CD1c-positive myeloid dendritic cell (primary cell): ENCODE data around the gene ACSM6.
"Not testable (repeated sequence)": the region's sequence is repeated elsewhere in the genome, so short reads cannot be mapped to it uniquely, and the experiment has no call there.

Experiments
- DNase-seq: peaks from one replicate; pipeline ENCODE4 v3.0.0-alpha.2; 2016; ENCODE audit errors: extremely low spot score

ACSM6 gene

DNA sequence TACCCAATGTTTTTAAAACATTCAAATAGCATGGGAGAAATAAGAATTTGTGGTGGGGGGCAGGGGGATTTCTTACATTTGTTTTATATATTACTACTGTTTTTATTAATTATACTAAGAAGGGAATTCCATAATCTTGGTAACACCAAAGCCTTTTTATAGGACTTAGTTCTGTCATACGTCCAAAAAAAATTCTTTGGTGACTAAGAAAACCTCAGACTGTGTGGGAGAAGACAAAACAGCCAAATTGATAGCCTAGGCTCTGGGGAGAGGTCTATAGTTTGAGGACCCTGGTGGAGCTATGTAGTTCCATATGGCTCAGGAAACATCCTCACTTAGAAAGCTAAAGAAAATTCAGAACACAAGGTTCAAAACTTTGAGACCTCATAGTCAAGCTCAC lies 23.4 kb downstream of the ACSM6 start:
- DNase-seq: no peak

DNA sequence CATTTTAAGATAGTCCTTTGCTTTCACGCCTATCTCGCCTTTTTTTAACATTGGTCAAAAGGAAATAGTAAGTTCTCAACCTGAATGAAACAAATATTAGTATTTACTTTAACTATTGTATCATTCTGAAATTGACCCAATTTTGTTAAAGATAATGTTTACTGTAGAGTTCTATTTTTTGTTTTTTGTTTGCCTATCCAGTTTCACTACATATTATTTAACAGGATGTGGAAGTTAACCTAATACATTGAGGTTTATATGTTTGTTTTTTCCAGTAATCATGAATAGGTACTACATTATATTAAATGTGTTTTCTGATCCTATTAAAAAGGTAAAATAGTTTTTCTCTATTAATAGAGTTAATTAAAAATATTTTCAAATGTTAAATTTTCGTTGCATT lies 26.5 kb downstream of the ACSM6 start:
- DNase-seq: no peak

DNA sequence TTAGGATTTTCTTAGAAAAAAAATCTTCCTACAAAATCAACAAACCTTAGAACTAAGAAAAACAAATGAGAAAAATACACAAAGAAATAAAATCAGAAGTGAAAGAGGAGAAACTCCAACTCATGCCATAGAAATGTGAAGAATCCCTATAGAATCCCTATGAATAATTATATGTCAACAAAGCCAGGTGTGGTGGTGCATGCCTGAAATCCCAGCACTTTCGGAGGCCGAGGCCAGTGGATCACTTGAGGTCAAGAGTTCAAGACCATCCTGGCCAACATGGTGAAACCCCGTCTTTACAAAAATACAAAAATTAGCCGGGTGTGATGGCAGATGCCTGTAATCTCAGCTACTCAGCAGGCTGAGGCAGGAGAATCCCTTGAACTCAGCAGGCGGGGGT lies 27.1 kb downstream of the ACSM6 start:
- DNase-seq: no peak

DNA sequence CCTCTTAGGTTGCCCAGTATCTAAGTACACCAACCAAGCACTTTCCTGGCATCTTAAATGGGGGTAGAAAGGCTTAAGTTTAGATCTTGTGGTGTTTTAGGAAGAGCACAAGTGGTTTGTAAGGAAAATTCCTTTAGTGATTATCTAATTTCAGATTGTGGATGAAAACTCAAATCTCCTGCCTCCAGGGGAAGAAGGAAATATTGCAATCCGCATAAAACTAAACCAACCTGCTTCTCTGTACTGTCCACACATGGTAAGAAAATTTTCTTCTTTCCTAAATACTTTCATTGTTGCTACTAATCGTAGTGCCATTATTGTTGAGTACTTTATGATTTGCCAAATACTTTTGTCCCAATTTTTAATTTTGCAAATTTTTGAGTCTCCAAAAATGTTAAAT lies 31.1 kb downstream of the ACSM6 start:
- no peak for DNase-seq

DNA sequence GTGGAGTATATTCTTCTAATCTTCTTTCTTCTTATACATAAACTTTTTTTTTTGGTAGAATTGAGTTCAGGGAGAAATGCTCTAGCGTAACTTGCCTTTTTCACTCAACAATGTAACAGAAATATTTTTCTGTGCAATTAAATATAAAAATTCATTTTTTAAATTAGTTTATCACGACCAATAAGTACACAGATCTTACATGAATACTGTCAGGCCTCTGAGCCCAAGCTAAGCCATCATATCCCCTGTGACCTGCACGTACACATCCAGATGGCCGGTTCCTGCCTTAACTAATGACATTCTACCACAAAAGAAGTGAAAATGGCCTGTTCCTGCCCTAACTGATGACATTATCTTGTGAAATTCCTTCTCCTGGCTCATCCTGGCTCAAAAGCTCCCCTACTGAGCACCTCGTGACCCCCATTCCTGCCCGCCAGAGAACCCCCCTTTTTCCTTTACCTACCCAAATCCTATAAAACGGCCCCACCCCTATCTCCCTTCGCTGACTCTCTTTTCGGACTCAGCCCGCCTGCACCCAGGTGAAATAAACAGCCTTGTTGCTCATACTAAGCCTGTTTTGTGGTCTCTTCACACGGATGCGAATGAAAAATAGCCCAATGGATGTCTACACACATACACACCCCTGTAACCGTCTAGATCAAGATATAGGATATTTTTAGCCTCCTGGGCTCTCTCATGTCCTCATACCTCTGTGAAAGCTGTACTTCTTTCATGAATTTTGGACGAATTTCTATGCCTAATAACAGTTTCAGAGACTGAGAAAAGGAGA lies 35.1 kb downstream of the ACSM6 start:
- DNase-seq: not testable (repeated sequence)

DNA sequence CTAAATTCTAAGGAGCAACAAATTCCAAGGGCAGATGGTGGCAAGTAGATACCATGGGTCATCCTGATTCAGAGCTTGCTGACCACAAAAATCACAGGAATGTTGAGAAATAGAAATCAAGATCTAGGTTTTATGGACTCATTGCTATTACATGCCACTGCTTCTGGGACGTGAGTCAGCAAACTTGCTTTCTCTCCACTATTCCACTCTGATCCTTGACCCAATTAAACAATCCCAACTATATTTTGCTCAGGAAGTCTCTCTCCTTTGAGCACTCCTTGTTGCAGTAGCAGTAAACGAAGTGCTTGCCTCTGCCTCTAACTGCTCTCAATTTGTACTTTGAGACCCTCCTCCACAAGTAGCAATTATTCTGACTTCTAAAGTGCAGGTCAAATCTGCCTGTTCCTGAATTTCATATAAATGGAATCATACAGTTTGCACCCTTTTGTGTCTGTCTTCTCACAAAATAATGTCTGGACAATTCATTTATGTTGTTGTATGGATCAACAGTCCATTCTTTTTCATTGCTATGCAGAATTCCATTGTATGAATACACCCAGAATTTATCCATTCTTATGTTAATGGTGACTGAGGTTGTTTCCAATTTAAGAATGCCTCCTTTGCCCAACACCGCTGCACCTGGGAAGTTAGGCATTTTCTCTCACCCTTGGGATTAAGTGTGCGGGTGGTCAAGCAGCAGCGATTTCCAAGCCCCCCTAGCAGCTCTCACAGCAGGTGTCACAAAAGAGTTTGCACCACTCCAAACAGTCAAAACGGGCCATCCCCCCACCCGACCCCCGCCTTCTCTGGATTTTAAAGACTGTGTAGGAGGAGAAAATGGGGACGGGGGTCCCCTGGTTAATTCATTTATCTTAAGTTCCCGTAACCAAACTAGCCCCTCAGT lies 35.9 kb downstream of the ACSM6 start:
- no peak for DNase-seq

DNA sequence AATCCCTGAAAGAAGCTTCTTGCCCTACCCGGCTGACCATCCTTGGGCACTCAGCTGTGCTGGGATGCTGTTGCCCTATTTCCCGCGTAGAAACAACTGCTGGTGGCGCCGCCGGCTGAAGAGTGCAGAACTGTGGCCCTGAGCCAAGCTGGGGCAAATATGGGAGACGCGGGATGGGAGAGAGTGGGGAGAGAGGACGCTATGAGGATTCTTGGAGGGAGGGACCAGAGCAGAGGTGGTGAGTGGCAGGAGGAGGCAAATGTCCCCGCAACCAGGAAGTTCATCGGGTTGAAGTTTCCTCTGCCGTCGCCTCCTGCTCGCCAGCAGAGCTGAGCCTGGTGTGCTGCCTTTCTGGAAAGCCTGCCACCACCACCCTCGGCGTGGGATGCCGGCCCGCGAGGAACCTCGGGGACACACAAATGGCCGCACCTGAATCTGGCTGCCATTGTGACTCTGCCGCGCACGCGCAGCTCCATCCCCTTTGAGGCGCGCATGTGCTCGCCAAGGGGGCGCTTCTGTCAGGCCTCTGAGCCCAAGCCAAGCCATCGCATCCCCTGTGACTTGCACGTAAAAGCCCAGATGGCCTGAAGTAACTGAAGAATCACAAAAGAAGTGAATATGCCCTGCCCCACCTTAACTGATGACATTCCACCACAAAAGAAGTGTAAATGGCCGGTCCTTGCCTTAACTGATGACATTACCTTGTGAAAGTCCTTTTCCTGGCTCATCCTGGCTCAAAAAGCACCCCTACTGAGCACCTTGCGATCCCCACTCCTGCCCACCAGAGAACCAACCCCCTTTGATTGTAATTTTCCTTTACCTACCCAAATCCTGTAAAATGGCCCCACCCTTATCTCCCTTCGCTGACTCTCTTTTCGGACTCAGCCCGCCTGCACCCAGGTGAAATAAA lies 36.9 kb downstream of the ACSM6 start:
- DNase-seq: peak; percentile 44

DNA sequence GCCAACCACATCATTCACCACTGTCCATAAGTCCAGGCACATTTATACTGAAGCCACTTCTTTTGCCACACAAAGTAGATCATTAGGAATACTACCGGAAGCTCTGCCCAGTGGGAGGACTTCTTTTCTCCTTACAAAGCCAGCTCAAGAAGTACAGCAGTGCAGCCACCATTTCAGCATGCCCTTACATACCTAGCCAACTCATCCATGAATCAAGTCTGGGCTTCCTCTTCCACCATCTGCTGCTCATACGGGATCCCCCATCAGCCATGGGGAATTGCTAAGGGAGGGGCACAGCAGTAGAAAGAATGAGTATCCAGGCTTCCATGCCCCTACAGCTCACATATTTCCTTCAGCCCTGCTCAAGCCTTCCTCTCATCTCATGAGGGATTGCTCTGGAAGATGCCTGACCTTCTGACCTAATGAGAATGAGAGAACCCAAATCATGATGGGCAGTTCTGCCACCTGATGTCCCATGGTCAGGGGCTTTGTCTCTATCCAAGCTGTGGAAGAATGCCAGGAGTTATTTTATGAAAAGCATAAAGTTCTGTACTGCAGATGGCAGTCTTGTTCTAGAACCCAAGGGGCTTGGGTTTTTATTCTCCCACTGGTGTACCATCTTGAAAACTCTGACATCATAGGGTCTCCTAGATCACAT lies 39.5 kb downstream of the ACSM6 start:
- no peak for DNase-seq

DNA sequence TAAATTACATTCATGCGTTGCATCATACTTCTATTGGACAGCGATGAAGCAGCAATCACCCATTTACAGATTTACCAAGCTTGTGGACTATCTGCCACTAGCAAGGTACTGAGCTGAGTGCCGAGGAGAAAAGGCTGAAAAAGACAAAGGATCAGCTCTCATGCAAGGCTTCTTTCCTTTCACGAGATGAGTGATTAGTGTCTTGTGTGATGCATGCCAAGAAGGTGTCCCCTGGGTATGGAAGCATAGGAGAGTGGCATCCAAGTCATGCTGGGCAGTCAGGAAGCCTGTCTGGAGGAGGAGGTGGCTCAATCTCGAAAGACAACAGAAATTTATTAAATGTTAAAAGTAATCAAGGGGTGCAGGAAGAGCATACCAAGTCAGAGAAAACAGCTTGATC lies 40.9 kb downstream of the ACSM6 start:
- DNase-seq: no peak

DNA sequence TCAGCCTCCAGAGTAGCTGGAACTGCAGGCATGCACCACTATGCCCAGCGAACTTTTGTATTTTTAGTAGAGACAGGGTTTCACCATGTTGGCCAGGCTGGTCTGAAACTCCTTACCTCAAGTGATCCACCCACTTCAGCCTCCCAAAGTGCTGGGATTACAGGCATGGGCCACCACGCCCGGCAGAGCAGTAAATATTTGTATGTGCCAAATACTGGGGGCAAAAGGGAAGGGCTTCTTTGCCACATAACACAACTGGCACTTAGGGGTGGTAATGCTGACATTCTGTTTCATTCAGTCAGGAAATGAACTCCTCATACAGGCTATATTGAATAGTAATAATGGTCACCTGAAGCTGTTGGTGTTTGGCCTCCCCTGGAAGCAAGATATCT lies 41.6 kb downstream of the ACSM6 start:
- DNase-seq: no peak

DNA sequence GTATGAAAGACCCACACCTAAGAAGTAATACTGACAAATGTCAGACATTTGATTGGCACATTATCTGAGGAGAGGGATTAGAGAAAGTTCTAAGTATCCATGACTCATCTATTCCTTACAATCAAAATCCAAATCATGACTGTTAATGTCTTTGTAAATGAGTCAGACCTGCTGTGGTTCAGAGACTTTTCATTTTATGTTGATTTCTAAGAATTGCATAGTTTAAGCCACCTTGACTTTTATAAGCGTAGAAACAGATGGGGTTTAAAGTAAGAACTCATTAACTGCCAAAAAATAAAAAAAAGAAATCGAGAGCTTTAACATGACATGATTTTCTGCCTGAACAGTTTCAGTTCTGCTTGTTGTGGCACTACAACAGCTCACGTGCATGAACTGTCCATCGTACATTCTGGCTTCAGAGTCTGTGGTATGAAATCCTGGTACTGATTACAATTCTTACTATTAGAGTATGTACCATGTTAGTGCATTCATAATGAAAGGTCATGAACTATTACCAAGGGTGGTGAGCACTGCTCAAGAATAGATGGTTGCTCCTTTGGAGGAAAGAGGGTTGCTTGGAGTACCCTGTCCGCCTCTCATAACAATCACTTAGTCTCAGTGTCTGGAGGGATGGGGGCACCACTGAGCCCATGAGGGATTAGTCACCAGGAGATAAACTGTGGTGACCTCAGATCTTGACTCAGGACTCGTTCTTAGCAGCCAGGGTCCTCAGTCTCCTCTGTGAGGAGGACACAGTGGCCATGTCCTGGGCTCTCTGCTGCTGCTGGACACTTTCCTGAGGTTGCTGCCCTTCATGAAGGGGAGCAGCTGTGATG lies 42.2 kb downstream of the ACSM6 start:
- DNase-seq: peak; percentile 62

DNA sequence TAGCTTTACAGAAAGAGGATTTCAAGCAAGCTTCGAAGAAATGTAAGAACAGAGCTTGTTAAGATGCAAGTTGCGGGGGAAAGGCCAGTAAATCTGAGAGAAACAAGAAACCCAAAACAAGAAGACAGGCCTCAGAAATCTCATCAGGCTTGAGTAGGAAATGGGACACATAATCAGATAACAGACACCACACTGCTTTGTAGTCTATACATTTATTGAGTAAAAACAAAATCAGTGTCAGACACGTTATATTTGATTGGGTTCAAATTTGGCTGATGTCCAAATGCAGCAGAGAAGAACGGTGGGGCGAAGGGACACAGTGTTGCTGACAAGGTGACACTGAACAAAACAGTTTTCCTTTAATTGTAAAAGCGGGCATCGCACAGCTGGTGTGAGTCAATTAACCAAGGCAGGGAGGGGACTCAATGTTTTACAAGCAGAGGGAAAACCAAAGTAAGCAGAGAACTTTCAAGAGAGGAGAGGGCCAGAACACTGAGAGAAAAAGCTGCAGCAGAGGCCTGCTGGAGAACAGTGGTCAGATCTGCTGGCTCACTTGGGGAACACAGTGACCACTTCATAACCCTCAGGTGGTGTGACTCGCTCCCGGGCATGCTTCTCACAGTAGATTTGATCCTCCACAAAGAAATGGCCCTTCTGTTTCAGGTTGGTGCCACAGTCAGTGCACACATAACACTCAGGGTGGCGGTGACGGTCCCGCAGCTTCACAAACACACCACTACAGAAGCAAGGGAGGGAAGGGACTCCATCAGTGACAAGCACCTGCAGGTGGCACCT lies 43.5 kb downstream of the ACSM6 start:
- DNase-seq: no peak

DNA sequence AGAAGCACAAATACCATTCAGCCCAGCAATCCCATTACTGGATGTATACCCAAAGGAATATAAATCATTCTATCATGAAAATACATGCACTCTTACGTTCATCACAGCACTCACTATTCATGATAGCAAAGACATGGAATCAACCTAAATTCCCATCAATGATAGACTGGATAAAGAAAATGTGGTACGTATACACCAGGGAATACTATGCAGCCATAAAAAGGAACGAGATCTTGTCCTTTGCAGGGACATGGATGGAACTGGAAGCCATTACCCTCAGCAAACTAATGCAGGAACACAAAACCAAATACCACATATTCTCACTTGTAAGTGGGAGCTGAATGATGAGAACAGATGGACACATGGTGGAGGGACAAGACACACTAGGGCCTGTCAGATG lies 46.1 kb downstream of the ACSM6 start:
- DNase-seq: not testable (repeated sequence)

DNA sequence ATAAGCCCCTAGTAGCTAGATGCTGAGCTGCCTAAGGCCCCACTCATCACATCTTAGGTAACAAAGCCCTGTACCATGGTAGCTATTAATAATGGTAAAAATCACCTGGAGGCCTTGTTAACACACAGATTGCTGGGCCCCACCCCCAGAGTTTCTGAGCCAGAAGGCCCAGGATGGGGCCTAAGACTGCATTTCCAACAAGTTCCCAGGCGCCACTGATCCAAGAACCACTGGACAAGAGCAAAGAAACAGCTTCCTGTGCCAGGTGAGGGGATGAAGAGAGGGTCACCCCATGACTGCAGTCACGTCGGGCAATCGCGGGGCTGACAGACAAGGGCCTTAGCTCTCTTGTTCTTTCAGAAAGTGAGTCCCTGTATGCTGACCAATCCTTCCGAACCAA lies 46.8 kb downstream of the ACSM6 start:
- DNase-seq: no peak

DNA sequence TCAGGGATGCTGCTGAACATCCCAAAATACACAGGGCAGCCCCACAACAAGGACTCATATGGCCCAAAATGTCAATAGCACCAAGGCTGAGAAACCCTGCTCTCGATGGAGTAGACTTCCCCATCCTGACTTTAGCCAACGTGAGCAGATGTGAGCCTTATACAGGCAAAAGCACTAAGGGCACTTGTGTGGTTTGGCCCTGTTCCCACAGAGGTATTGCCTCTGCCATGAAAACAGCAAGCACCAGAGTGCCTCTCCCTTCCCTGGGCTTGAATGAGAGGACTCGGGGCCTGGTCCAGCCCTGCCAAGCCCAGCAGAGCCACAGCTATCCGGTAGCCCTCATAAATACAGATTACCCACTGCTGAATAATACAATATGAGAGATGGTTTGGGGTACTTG lies 47.5 kb downstream of the ACSM6 start:
- no peak for DNase-seq

DNA sequence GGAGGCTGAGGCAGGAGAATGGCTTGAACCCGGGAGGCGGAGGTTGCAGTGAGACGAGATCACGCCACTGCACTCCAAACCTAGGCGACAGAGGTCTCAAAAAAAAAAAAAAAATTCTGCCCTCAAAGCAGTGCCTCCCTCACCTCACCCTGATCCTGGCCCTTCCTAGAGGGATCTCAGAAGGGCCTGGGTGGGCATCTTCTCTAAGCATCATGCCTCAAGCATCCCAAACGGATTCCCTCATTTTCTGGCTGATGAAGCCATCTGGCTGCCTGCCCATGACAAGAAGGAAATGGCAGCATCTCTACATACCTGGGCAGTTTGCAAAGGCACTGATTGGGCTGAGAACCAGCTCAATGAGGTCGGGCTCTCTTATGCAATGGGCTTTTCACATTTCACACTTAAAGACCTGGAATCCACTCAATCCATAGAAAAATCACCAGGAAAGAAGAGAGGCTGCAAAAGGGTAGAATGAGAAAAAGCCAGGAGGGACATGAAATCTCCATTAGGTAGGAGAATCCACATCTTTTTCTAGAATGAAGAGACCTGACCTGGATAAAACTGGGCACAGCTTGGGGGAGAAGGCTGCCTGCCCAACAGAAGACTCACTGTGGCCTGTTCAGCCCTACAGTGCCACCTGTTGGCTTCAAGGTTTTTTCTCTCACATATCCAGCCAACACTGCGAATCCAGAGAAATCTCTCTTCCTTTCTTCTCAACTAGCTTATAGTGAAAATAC lies 48.7 kb downstream of the ACSM6 start:
- DNase-seq: peak; percentile 53

DNA sequence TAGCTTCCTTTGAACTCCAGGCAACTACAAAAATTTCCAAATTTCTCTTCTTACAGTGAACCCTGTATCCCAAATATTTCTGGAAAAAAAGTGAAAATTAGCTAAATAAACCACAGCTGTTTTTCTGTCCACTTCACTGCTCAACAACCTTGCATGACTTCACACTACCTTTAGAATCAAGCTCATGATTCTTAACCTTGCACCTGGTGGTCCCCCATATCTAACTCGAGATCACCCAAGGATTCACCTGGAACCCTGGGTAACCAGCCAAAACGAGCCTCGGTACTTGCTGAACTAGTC lies 49.2 kb downstream of the ACSM6 start:
- no peak for DNase-seq

DNA sequence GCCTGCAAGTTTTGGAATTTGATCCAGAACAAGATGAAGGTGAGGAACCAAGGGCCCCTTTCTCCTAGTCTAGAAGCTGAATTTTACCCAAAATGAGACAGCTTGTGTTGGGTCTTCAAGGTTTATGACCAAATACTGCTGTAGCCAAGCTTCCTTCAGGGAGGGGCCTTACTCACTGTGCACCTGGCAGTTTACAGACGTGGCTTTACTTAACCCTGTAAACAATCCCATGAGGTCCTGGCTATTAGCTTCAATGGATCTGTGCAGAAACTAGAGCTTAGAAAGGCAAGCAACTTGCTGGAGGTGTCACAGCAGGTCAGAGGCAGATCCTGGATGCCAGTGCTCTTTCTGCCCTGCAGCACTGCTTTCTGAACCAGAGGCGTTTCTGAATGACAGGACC lies 50.1 kb downstream of the ACSM6 start:
- DNase-seq: no peak

DNA sequence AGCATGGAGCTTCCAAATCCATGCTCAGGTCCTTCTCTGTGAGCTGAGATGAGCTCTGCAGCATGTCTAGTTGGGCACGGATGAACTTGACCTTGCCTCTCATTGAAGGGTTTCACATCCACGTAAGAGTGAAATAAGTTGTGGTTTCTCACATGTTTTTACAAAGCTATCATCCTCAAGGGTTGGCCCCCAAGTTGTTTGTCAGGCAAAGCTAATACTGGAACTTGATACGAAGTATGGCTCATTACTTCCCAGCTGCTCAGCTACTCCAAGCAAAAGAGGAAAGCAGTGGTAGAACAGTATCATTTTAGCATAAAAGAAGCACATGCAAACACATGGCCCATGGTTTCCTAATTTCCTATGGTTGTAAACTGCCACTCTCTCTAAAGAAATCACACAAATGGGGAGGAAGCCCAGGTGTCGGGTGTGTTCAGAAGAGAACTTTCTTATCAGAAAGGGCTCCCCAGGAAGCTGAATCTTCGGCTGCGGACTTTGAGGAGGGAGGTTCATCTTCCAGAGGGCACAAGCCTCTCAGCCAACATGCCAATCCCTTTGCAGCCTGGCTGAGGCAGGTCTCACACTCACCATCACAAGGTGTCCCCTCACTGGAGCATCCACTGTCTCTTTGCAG lies 51.5 kb downstream of the ACSM6 start:
- DNase-seq: no peak
